T47D (cell line): ENCODE data around the gene RAPH1.
"Not testable (repeated sequence)": the region's sequence is repeated elsewhere in the genome, so short reads cannot be mapped to it uniquely, and the experiment has no call there.

ENCODE experiments used
- DNase-seq, 2 experiments: peaks; one replicate each; pipeline versions ENCODE4 v3.0.0 to v3.0.0-alpha.2; 2011 to 2012; ENCODE audit warnings: low read depth in 1 of 2, low spot score in 1 of 2
- JUND ChIP-seq: IDR thresholded peaks from 2 replicates; pipeline ENCODE4 v1.6.1; 2012; ENCODE audit warnings: low read depth
- in situ Hi-C: cut with HindIII; loops from 2 replicates; pipeline ENCODE4 v1.10.0; 2016; ENCODE audit warnings: low sequenced_read_pairs, low pct_unique_long_range_greater_than_20kb

Gene RAPH1

DNA sequence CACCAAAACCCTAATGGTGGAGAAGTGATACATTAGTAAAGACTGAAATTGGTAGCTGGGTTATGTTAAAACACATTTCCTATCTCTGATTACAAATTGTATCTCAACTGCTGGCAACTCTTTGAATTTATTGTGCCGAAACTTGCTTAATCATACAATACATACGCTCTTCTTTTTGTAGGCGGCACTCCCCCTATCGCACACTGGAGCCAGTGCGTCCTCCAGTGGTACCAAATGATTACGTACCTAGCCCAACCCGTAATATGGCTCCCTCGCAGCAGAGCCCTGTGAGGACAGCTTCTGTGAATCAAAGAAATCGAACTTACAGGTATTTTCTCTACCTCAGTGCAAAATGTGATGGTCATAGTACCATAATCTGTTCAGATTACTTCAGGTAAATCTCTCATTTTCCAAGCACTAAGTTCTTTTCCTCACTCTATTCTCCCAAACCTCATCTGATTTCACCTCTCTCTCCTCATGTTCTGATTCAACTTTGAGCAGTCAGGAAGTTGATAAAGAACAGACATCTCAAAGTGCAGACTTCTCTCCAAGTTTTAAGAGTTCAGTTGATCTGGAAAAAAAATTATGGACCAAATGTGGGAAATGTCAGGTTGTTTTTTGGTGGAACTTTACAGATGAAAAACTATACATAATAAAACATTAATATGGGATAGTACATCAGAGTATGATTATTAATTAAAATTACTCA, 140.4 kb downstream of the RAPH1 start:
- DNase-seq: peak in 1 of 2 experiments; percentile 12
- in situ Hi-C loops: no loop called here
- TF ChIP-seq JUND: no peak

DNA sequence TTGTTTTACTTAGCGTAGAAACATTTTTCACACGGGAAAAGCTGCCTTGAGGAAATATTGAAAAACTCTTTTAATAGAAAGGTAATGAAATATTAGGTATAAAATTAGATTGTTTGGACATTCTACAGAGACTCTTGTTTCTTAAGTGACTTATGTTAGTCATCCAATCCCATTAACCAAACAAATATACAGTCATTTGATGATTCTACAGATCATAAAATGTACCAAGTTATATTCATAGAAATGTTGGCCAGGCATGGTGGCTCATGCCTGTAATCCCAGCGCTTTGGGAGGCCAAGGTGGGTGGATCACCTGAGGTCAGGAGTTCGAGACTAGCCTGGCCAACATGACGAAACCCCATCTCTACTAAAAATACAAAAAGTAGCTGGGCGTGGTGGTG, 146.9 kb downstream of the RAPH1 start:
- DNase-seq, in situ Hi-C loops: not testable (repeated sequence)

DNA sequence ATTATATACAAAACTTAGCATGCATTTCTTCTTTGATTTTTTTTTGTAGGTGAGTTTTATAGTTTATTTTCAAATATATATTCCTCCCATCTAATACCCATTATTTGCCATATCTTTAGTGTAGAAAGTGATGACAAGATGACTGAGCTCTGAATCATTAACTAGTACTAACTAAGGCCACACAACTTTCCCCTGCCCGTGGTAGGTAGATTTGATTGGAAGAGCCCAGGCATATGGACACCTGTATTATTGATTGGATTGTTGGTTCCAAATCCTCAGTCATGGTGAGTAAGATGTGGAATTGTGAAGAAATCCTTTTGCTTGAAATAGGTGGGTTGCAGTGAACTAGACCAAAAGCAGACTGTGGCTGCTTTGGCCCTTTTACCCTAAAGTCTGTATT, 152.1 kb downstream of the RAPH1 start:
- no peak for DNase-seq
- TF ChIP-seq JUND: no peak
- in situ Hi-C loops: no loop called here

DNA sequence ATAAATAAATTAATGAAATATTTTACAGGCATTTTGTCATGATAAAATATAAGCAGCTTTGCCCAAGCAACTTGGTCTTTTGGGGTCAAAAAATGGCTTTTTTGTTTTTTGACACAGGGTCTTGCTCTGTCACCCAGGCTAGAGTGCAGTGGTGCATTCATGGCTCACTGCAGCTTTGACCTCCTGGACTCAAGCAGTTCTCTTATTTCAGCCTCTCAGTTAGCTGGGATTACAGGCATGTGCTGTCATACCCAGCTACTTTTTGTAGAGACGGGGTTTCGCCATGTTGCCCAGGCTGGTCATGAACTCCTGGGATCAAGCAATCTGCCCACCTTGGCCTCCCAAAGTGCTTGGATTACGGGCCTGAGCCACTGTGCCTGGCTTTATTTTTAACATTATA, 155.9 kb downstream of the RAPH1 start:
- in situ Hi-C loops: no loop called here
- no peak for TF ChIP-seq JUND
- DNase-seq: no peak

DNA sequence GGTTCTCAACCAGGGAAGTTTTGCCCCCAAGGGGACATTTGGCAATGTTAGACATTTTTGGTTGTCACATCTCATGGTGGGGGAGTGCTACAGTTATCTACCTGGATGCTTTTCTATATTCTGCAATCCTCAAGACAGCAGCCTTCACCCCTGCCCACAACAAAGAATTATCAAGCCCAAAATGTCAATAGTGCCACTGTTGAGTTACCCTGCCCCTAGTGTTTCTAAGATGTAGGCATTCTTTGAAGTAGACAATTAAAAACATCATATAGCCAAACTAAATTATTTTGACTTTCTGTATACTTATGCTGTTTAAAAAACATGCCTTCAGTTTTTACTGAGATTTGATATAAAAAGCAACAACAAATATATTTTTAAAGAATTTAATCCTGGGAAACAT, 158.9 kb downstream of the RAPH1 start:
- in situ Hi-C loops: no loop called here
- no peak for TF ChIP-seq JUND
- no peak for DNase-seq

DNA sequence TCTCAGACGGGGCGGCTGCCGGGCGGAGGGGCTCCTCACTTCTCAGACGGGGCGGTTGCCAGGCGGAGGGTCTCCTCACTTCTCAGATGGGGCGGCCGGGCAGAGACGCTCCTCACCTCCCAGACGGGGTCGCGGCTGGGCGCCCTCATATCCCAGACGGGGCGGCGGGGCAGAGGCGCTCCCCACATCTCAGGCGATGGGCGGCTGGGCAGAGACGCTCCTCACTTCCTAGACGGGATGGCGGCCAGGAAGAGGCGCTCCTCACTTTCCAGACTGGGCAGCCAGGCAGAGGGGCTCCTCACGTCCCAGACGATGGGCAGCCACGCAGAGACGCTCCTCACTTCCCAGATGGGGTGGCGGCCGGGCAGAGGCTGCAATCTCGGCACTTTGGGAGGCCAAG, 162.4 kb downstream of the RAPH1 start:
- DNase-seq, in situ Hi-C loops: not testable (repeated sequence)

DNA sequence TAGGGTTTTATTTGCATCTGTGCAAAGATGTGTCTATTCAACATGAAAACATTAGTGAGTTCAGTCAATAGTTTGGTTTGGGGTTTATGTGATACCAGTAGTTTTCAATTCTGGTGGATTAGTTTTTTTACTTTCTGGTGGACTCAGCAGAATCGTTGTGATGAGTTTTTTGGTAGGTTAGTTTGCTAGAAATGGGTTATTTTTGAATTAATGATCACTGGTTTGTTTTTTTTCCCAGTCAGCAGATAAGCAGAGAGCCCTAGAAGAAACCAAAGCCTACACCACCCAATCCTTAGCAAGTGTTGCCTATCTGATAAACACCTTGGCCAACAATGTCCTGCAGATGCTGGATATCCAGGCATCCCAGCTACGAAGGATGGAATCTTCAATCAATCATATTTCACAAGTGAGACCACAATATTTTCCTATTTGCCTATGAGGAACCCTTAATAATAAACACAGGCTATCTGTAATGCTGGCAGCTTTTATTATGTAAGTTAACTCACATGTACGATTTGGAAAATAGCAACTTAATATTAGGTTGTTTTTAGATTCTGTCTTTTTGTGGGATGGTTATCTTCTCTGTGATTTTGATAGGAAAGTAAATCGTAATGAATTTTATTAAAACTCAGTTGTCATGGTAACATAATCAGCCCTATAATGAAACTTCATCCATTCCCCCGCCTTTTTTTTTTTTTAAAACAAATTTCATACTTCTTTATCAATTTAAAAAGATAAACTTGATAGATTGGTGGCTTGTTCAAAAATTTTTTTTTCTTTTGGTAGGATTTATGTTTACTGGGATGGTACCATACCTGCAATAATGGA, 168.2 kb downstream of the RAPH1 start:
- no peak for TF ChIP-seq JUND
- in situ Hi-C loops: no loop called here
- no peak for DNase-seq

- in situ Hi-C loops: no loop called here
- no peak for DNase-seq
- TF ChIP-seq JUND: no peak
These were observed 173.2 kb downstream of the RAPH1 start for GRCh38 chr2:203361922-203362321.

DNA sequence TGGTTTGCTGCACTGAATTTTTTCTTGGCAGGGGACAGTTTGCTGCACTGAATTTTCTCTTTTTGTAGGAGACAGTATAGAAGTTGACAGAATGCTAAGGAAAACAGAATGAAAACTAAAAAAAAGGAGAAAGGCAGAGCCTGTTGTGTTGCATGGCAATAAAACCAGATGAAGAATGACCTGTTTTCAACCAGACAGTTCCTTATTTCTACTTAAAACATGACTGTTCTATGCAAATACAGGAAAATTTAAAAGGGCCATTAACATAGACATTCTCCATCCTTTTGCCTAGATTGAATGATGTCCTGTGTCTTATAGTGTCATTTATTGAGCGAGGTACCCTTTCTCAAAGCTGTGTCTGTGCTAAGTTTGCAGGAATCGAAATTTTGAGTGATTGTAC, 173.6 kb downstream of the RAPH1 start:
- in situ Hi-C loops: no loop called here
- DNase-seq: no peak
- TF ChIP-seq JUND: no peak

DNA sequence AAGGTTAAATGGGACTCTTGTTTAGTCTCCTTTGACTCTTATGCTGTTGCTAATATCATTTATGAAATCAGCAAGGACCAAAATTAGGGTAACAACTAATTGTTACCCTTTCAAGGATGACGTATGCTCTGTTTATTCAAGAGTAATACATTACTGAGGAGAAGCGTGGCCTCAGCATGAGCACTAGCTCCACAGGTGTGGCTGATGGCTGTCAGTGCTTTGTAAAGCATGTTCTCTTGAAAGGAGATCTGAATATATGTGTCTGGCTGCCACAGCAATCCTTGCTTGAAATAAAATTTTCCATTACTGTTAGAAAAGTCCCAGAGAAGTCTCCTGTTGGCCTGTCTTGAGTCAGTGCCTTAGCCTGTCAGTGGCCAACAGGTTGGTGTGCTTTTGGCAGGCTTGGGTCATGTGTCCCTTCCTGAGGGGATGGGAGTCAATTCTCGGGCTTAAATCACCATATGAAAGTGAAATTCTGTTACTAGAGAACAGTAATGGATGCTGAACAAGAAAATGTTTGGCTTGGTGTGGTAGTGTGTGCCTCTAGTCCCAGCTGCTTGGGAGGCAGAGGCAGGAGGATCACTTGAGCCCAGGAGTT, 174.2 kb downstream of the RAPH1 start:
- no peak for DNase-seq
- in situ Hi-C loops: no loop called here
- TF ChIP-seq JUND: no peak

GRCh38 chr2:203359450-203359849, 175.7 kb downstream of the RAPH1 start:
- TF ChIP-seq JUND: no peak
- in situ Hi-C loops: no loop called here
- no peak for DNase-seq

DNA sequence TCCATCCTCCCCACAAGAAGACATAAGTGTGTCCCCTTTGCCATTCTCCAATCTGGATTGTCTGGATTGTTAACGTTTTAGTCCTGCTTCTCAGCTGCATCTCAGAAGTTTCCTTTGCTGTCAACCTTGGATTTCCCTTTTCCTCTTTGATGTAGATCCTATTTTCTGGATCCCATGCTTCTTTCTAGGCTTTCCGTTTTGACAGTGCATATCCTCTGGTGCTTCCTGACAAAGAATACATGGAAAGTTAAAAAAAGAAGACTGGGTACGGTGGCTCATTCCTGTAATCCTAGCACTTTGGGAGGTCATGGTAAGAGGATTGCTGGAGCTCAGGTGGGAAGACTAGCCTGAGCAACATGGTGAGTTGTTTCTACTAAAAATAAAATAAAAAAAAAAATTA, 180.1 kb downstream of the RAPH1 start:
- no peak for TF ChIP-seq JUND
- no peak for DNase-seq
- in situ Hi-C loops: no loop called here

DNA sequence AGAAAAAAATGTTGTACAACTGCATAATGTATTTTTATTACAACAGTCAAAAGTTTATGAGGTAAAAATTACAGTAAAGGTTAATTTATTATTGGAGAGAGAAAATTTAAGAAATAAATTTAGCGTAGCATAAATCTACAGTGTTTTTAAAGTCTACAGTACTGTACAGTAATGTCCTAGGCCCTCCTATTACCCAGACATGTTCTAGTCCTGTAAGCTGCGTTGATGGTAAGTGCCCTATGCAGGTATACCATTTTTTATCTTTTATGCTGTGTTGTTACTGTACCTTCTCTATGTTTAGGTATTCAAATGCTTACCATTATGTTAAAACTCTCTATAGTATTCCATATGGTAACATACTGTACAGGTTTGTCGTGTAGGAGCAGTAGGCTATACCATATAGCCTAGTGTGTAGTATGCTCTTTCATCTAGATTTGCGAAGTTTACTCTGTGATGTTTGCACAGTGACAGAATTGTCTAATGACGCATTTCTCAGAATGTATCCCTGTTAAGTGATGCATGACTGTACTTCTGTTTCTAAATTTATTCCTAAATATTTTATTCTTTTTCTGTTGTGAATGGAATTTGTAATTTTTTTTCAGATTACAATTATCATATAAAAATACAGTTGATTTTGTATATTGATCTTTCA, 182.4 kb downstream of the RAPH1 start:
- no peak for TF ChIP-seq JUND
- in situ Hi-C loops: no loop called here
- peak in 1 of 2 experiments; percentile 45 for DNase-seq
